ENCODE measurements around the gene CHRM2.
"Not testable (repeated sequence)": the region's sequence is repeated elsewhere in the genome, so short reads cannot be mapped to it uniquely, and the experiment has no call there.

Gene CHRM2

GRCh38 chr7:136868496-136869000, at the start of gene CHRM2:
Gene CHRM2, plus strand, starts transcription at chr7:136868652. Its CDS starts 146,214 bp downstream, at chr7:137014866.
- DNase-seq (ENCODE audit: low read depth in 2 of 2) = no peak

GRCh38 chr7:136831398-136831797, 37.1 kb upstream of the CHRM2 start:
- not testable (repeated sequence) for DNase-seq (ENCODE audit: low read depth in 2 of 2)

- no peak for DNase-seq (ENCODE audit: low read depth in 2 of 2)
Observed at GRCh38 chr7:136845899-136846465, 22.5 kb upstream of the CHRM2 start.

GRCh38 chr7:136847858-136848257, 20.6 kb upstream of the CHRM2 start:
- no peak for DNase-seq (ENCODE audit: low read depth in 2 of 2)

GRCh38 chr7:136853654-136854053, 14.8 kb upstream of the CHRM2 start:
- no peak for DNase-seq (ENCODE audit: low read depth in 2 of 2)

- DNase-seq (ENCODE audit: low read depth in 2 of 2) = no peak
Observed at GRCh38 chr7:136857573-136857972, 10.9 kb upstream of the CHRM2 start.

- DNase-seq (ENCODE audit: low read depth in 2 of 2) = no peak
Observed at GRCh38 chr7:136859803-136860202, 8.6 kb upstream of the CHRM2 start.

- no peak for DNase-seq (ENCODE audit: low read depth in 2 of 2)
Observed at GRCh38 chr7:136865236-136865635, 3.2 kb upstream of the CHRM2 start.

- DNase-seq (ENCODE audit: low read depth in 2 of 2) = no peak
Observed at GRCh38 chr7:136865777-136866176, 2.7 kb upstream of the CHRM2 start.

- DNase-seq (ENCODE audit: low read depth in 2 of 2) = no peak
Observed at GRCh38 chr7:136869001-136869961, 829 bp downstream of the CHRM2 start.

GRCh38 chr7:136869991-136870865, 1.8 kb downstream of the CHRM2 start:
- DNase-seq (ENCODE audit: low read depth in 2 of 2) = no peak

GRCh38 chr7:136870866-136871487, 2.5 kb downstream of the CHRM2 start:
- no peak for DNase-seq (ENCODE audit: low read depth in 2 of 2)

GRCh38 chr7:136874393-136875032, 6.1 kb downstream of the CHRM2 start:
- no peak for DNase-seq (ENCODE audit: low read depth in 2 of 2)

- DNase-seq (ENCODE audit: low read depth in 2 of 2) = no peak
Observed at GRCh38 chr7:136877509-136877908, 9.1 kb downstream of the CHRM2 start.

- DNase-seq (ENCODE audit: low read depth in 2 of 2) = no peak
Observed at GRCh38 chr7:136877990-136878389, 9.5 kb downstream of the CHRM2 start.

GRCh38 chr7:136878878-136879277, 10.4 kb downstream of the CHRM2 start:
- DNase-seq (ENCODE audit: low read depth in 2 of 2) = no peak

- no peak for DNase-seq (ENCODE audit: low read depth in 2 of 2)
Observed at GRCh38 chr7:136883046-136883445, 14.6 kb downstream of the CHRM2 start.

GRCh38 chr7:136884492-136884891, 16.0 kb downstream of the CHRM2 start:
- DNase-seq (ENCODE audit: low read depth in 2 of 2) = no peak

GRCh38 chr7:136887317-136887716, 18.9 kb downstream of the CHRM2 start:
- no peak for DNase-seq (ENCODE audit: low read depth in 2 of 2)

GRCh38 chr7:136890399-136890798, 21.9 kb downstream of the CHRM2 start:
- DNase-seq (ENCODE audit: low read depth in 2 of 2) = no peak

GRCh38 chr7:136891850-136892249, 23.4 kb downstream of the CHRM2 start:
- no peak for DNase-seq (ENCODE audit: low read depth in 2 of 2)

All from stimulated activated CD8-positive, alpha-beta memory T cell treated with anti-CD3 and anti-CD28 coated beads, Interleukin-15, amount 100 ng/mL, for 4 hours (primary cell).